Keratinocyte (primary cell): Measurements from ENCODE around the gene SPC24. TPM values are rescaled to one million over a fixed set of nuclear protein-coding genes. Genes with fewer than 3 reads are reported as not detected.
"Not testable (repeated sequence)": the region's sequence is repeated elsewhere in the genome, so short reads cannot be mapped to it uniquely, and the experiment has no call there.

Experiments used
- DNase-seq: peaks from one replicate; pipeline ENCODE4 v3.0.0-alpha.2; 2011; ENCODE audit warnings: low read depth, missing footprints, low spot score
- FAIRE-seq: peaks from 2 replicates; lab custom pipeline; 2011; peaks lifted over from hg19 to GRCh38; lab: Jason Lieb, UNC
- H2AFZ ChIP-seq: 2 replicates; pipeline ENCODE4 v1.6.0; 2012; ENCODE audit warnings: low read length, control low read depth, inconsistent platforms; ENCODE audit not compliant: control insufficient read depth
- H3K27ac ChIP-seq: 2 replicates; pipeline ENCODE4 v1.5.1; 2011; ENCODE audit warnings: low read length; ENCODE audit not compliant: control insufficient read depth, insufficient read depth
- H3K27me3 ChIP-seq: 3 replicates; pipeline ENCODE4 v1.6.0; 2011; ENCODE audit warnings: low read length; ENCODE audit not compliant: control insufficient read depth, insufficient read depth; ENCODE audit errors: extremely low read depth
- H3K36me3 ChIP-seq, 2 experiments: 2 replicates in 1 of 2; 3 replicates in 1 of 2; pipeline ENCODE4 v1.5.1; 2011; ENCODE audit warnings: low read length in 2 of 2, mild to moderate bottlenecking in 1 of 2; ENCODE audit not compliant: control insufficient read depth in 2 of 2, insufficient read depth in 2 of 2; ENCODE audit errors: extremely low read depth in 1 of 2
- H3K4me1 ChIP-seq: 3 replicates; pipeline ENCODE4 v1.5.1; 2011; ENCODE audit warnings: low read length; ENCODE audit not compliant: control insufficient read depth, insufficient read depth; ENCODE audit errors: extremely low read depth
- H3K4me2 ChIP-seq: 3 replicates; pipeline ENCODE4 v1.6.0; 2011; ENCODE audit warnings: low read depth, low read length; ENCODE audit not compliant: control insufficient read depth, insufficient read depth; ENCODE audit errors: extremely low read depth
- H3K4me3 ChIP-seq, 3 experiments: fragments of 200-600 bp in 1 of 3; sonication (generic) in 1 of 3; 2 replicates in 2 of 3; 3 replicates in 1 of 3; pipeline ENCODE4 v1.5.1; 2011 to 2016; ENCODE audit warnings: low read length in 3 of 3, mild to moderate bottlenecking in 3 of 3, control low read depth in 2 of 3, inconsistent platforms in 1 of 3, low read depth in 1 of 3, mixed read lengths in 1 of 3, mixed run types in 1 of 3, moderate library complexity in 1 of 3; ENCODE audit not compliant: control insufficient read depth in 2 of 3, insufficient read depth in 2 of 3; ENCODE audit errors: extremely low read depth in 1 of 3
- H3K79me2 ChIP-seq: 2 replicates; pipeline ENCODE4 v1.6.0; 2012; ENCODE audit warnings: low read length; ENCODE audit not compliant: control insufficient read depth, insufficient read depth
- H3K9ac ChIP-seq: 3 replicates; pipeline ENCODE4 v1.6.0; 2011; ENCODE audit warnings: low read length; ENCODE audit not compliant: control insufficient read depth, insufficient read depth; ENCODE audit errors: extremely low read depth
- H3K9me1 ChIP-seq: 3 replicates; pipeline ENCODE4 v1.6.0; 2011; ENCODE audit warnings: low read length; ENCODE audit not compliant: control insufficient read depth, insufficient read depth; ENCODE audit errors: extremely low read depth
- H3K9me3 ChIP-seq: 2 replicates; pipeline ENCODE4 v1.5.1; 2012; ENCODE audit warnings: low read depth, low read length; ENCODE audit not compliant: control insufficient read depth
- H4K20me1 ChIP-seq: 3 replicates; pipeline ENCODE4 v1.6.0; 2011; ENCODE audit warnings: low read length; ENCODE audit not compliant: control insufficient read depth, insufficient read depth; ENCODE audit errors: extremely low read depth
- CTCF ChIP-seq, 3 experiments: IDR thresholded peaks in 1 of 3; conservative IDR thresholded peaks in 1 of 3; optimal IDR thresholded peaks in 1 of 3; 2 replicates in 2 of 3; 3 replicates in 1 of 3; pipeline versions ENCODE3 to v1.5.1; 2011; ENCODE audit warnings: low read length in 3 of 3, mild to moderate bottlenecking in 3 of 3, moderate library complexity in 2 of 3, control low read depth in 1 of 3, inconsistent platforms in 1 of 3; ENCODE audit not compliant: insufficient read depth in 2 of 3; ENCODE audit errors: extremely low read depth in 1 of 3
- EZH2 ChIP-seq: IDR thresholded peaks from one replicate; pipeline ENCODE4 v1.6.1; 2012; ENCODE audit warnings: inconsistent platforms, mild to moderate bottlenecking, low read length, moderate library complexity
- dilution Hi-C: fragments of 300-500 bp; cut with MboI; formaldehyde crosslinking; loops from one replicate; pipeline ENCODE4 v1.7.0; 2020; ENCODE audit warnings: low sequenced_read_pairs; ENCODE audit not compliant: extremely low pct_ligation_motif_present
- polyA plus RNA-seq, 5 experiments: library from polyadenylated mRNA; depleted of rRNA in 3 of 5; stranded (reverse) in 3 of 5; stranded (forward) in 1 of 5; unstranded in 1 of 5; fragments of >200 nt; gene quantifications; 1 replicate in 1 of 5; 2 replicates in 3 of 5; 3 replicates in 1 of 5; pipeline versions ENCODE4 v1.2.1 to v1.2.3, GENCODE V29; 2011 to 2012; ENCODE audit warnings: missing spikeins in 2 of 5, low read depth in 1 of 5, low replicate concordance in 1 of 5

SPC24 gene
- polyA plus RNA-seq, 1 donor (not counting 4 experiments of a cell fraction or from before 2014, with no cell fraction given): 6.4 TPM

- H2AFZ ChIP-seq: no peak overlapping the region
- dilution Hi-C loops: no loop called here
- no peaks in the 10 kb centered on the region for H3K27me3 ChIP-seq
- H3K36me3 ChIP-seq: no peaks in the 10 kb centered on the region
- H3K9me3 ChIP-seq: no peaks in the 10 kb centered on the region
- FAIRE-seq: no peak
- no peaks in the 10 kb centered on the region for H4K20me1 ChIP-seq
- no peaks in the 10 kb centered on the region for H3K9me1 ChIP-seq
- H3K9ac ChIP-seq: no peak overlapping the region
- no peaks in the 10 kb centered on the region for H3K79me2 ChIP-seq
- no peak for DNase-seq
- H3K4me3 ChIP-seq: no peak overlapping the region
- H3K4me1 ChIP-seq: no peaks in the 10 kb centered on the region
- no peak for TF ChIP-seq CTCF (optimal IDR thresholded peaks at IDR 0.05 in 1 of 3, IDR thresholded peaks at IDR 0.05 in 1 of 3, conservative IDR thresholded peaks at IDR 0.05 in 1 of 3; ENCODE audit: extremely low read depth in 1 of 3, insufficient read depth in 2 of 3, low read length in 3 of 3)
- TF ChIP-seq EZH2: no peak
- no peak overlapping the region for H3K4me2 ChIP-seq
- H3K27ac ChIP-seq: no peak overlapping the region
Observed at GRCh38 chr19:11179716-11180297, 24.2 kb upstream of the SPC24 start.

GRCh38 chr19:11179145-11179465 is 23.5 kb upstream of the SPC24 start:
- H3K9me1 ChIP-seq, H4K20me1 ChIP-seq, H3K9me3 ChIP-seq, dilution Hi-C loops, H3K4me1 ChIP-seq, H3K4me3 ChIP-seq, H3K27ac ChIP-seq, H2AFZ ChIP-seq, H3K36me3 ChIP-seq, H3K79me2 ChIP-seq, H3K27me3 ChIP-seq, FAIRE-seq, H3K4me2 ChIP-seq, H3K9ac ChIP-seq, DNase-seq: not testable (repeated sequence)

GRCh38 chr19:11177592-11177991 is 22.0 kb upstream of the SPC24 start:
- H3K4me2 ChIP-seq: no peak overlapping the region

More at GRCh38 chr19:11177592-11177991, 22.0 kb upstream of the SPC24 start:
- DNase-seq (no peak), FAIRE-seq (no peak)
- no peaks in the 10 kb centered on the region for H3K79me2 ChIP-seq
- H4K20me1 ChIP-seq: no peaks in the 10 kb centered on the region
- no peaks in the 10 kb centered on the region for H3K27me3 ChIP-seq
- no peaks in the 10 kb centered on the region for H3K36me3 ChIP-seq
- H3K9me3 ChIP-seq: no peaks in the 10 kb centered on the region
- dilution Hi-C loops: no loop called here
- no peak overlapping the region for H3K27ac ChIP-seq
- no peak overlapping the region for H3K9ac ChIP-seq
- H3K4me1 ChIP-seq: no peaks in the 10 kb centered on the region
- H2AFZ ChIP-seq: no peak overlapping the region
- no peaks in the 10 kb centered on the region for H3K9me1 ChIP-seq
- H3K4me3 ChIP-seq: no peak overlapping the region
- TF ChIP-seq CTCF (optimal IDR thresholded peaks at IDR 0.05 in 1 of 3, IDR thresholded peaks at IDR 0.05 in 1 of 3, conservative IDR thresholded peaks at IDR 0.05 in 1 of 3; ENCODE audit: extremely low read depth in 1 of 3, insufficient read depth in 2 of 3, low read length in 3 of 3): no peak
- TF ChIP-seq EZH2: no peak
